Measurements from ENCODE around the gene HMGA1.

DNA sequence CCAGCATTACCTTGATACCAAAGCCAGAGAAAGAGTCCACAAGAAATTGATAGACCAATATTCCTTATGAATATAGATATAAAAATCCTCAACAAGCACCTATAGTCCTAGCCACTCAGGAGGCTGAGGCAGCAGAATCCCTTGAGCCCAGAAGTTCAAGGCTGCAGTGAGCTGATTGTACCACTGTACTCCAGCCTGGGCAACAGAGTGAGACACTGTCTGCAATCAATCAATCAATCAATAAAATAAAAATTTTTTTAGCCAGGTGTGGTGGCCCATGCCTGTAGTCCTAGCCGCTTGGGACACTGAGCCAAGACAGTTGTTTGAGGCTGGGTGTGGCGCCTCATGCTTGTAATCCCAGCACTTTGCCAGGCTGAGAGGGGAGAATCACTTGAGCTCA is 31.1 kb downstream of the HMGA1 start:
- TF ChIP-seq POLR2AphosphoS5 (IDR thresholded peaks at IDR 0.05) = no peak
- no peak for TF ChIP-seq POLR2A (IDR thresholded peaks at IDR 0.05)
